ENCODE results near the gene TRIM2. TPM values are rescaled to one million over a fixed set of nuclear protein-coding genes. Genes with fewer than 3 reads are reported as not detected.
A peak's percentile ranks its signal among the peaks of the same experiment; 100 is the strongest.

Gene TRIM2
- total RNA-seq, 1 donor from 2014 or later: 40.8 TPM

GRCh38 chr4:153215921-153216320, 11.7 kb downstream of the TRIM2 start:
- TF ChIP-seq CTCF (conservative IDR thresholded peaks at IDR 0.05; ENCODE audit: low read depth, low read length): no peak
- DNase-seq (ENCODE audit: low read depth): no peak
- H3K4me3 ChIP-seq (ENCODE audit: low read depth, low read length): no peak overlapping the region

GRCh38 chr4:153216546-153216945, 12.3 kb downstream of the TRIM2 start:
- no peak overlapping the region for H3K4me3 ChIP-seq (ENCODE audit: low read depth, low read length)
- TF ChIP-seq CTCF (conservative IDR thresholded peaks at IDR 0.05; ENCODE audit: low read depth, low read length): no peak
- no peak for DNase-seq (ENCODE audit: low read depth)

- H3K4me3 ChIP-seq (ENCODE audit: low read depth, low read length): no peak overlapping the region
- no peak for DNase-seq (ENCODE audit: low read depth)
- TF ChIP-seq CTCF (conservative IDR thresholded peaks at IDR 0.05; ENCODE audit: low read depth, low read length): no peak
Measured at GRCh38 chr4:153217440-153217839, 13.2 kb downstream of the TRIM2 start.

GRCh38 chr4:153218961-153219360, 14.7 kb downstream of the TRIM2 start:
- H3K4me3 ChIP-seq (ENCODE audit: low read depth, low read length): no peak overlapping the region
- no peak for DNase-seq (ENCODE audit: low read depth)
- TF ChIP-seq CTCF (conservative IDR thresholded peaks at IDR 0.05; ENCODE audit: low read depth, low read length): no peak

GRCh38 chr4:153220682-153221395, 16.6 kb downstream of the TRIM2 start:
- no peak for DNase-seq (ENCODE audit: low read depth)
- no peak overlapping the region for H3K4me3 ChIP-seq (ENCODE audit: low read depth, low read length)
- TF ChIP-seq CTCF (conservative IDR thresholded peaks at IDR 0.05; ENCODE audit: low read depth, low read length): no peak

GRCh38 chr4:153221783-153222706, 17.8 kb downstream of the TRIM2 start:
- peak overlapping the region; percentile 62 for H3K4me3 ChIP-seq (ENCODE audit: low read depth, low read length)
- DNase-seq (ENCODE audit: low read depth): no peak
- no peak for TF ChIP-seq CTCF (conservative IDR thresholded peaks at IDR 0.05; ENCODE audit: low read depth, low read length)
